CD4-positive, alpha-beta T cell treated with Interleukin-10 for 1 hour (primary cell): ENCODE results near the gene WDTC1.

Experiments used
- DNase-seq: peaks from one replicate; pipeline ENCODE4 v3.0.0-alpha.2; 2020

The WDTC1 gene

GRCh38 chr1:27303509-27303908 is 69.1 kb downstream of the WDTC1 start:
- no peak for DNase-seq

- DNase-seq, result no peak
These were observed 71.6 kb downstream of the WDTC1 start for GRCh38 chr1:27306071-27306470.

- DNase-seq, result no peak
These were observed 72.7 kb downstream of the WDTC1 start for GRCh38 chr1:27306892-27307761.

- no peak for DNase-seq
These were observed 73.6 kb downstream of the WDTC1 start for GRCh38 chr1:27307874-27308598.

GRCh38 chr1:27314169-27314568 is 79.7 kb downstream of the WDTC1 start:
- DNase-seq, result no peak

- DNase-seq, result no peak
These were observed 80.3 kb downstream of the WDTC1 start for GRCh38 chr1:27314737-27315136.

GRCh38 chr1:27316860-27317259 is 82.4 kb downstream of the WDTC1 start:
- DNase-seq, result no peak

- no peak for DNase-seq
These were observed 83.7 kb downstream of the WDTC1 start for GRCh38 chr1:27318136-27318535.

- no peak for DNase-seq
These were observed 84.2 kb downstream of the WDTC1 start for GRCh38 chr1:27318596-27318995.

- DNase-seq, result peak; percentile 97
These were observed 87.6 kb downstream of the WDTC1 start, which contains the start of gene TMEM222 for GRCh38 chr1:27321813-27322568. TMEM222 (plus strand) TSS chr1:27322163; CDS start chr1:27322198, 35 bp downstream.

GRCh38 chr1:27322569-27323240 is 88.3 kb downstream of the WDTC1 start:
- peak; percentile 2 for DNase-seq

- DNase-seq, result no peak
These were observed 90.9 kb downstream of the WDTC1 start for GRCh38 chr1:27325286-27325685.

- DNase-seq, result no peak
These were observed 93.5 kb downstream of the WDTC1 start for GRCh38 chr1:27327964-27328363.

- DNase-seq, result no peak
These were observed 96.4 kb downstream of the WDTC1 start for GRCh38 chr1:27330786-27331185.

GRCh38 chr1:27331426-27331825 is 97.0 kb downstream of the WDTC1 start:
- no peak for DNase-seq

- DNase-seq, result no peak
These were observed 97.5 kb downstream of the WDTC1 start for GRCh38 chr1:27331922-27332321.

- peak; percentile 70 for DNase-seq
These were observed 98.3 kb downstream of the WDTC1 start for GRCh38 chr1:27332536-27333281.

GRCh38 chr1:27333717-27334279 is 99.4 kb downstream of the WDTC1 start:
- no peak for DNase-seq

- no peak for DNase-seq
These were observed 101.3 kb downstream of the WDTC1 start for GRCh38 chr1:27335506-27336422.

- DNase-seq, result no peak
These were observed 102.3 kb downstream of the WDTC1 start for GRCh38 chr1:27336756-27337155.
